Left colon (tissue), 2 donors: ENCODE data around the gene DENND1C. TPM values are rescaled to one million over a fixed set of nuclear protein-coding genes. Genes with fewer than 3 reads are reported as not detected.

Experiments used
- total RNA-seq, 2 donors: library from RNA; stranded (reverse); fragmentation: NEBNext Ultra II Directional; extraction: Animal tissue kit (Norgen Biotek cat#: 25700); gene quantifications; one replicate each; pipeline ENCODE4 v1.2.1, GENCODE V29; 2021
- donor health status: DM: no; HTN: no; CAD: no.
- donor health status: DM: yes; HTN: yes; CAD: no.

Gene DENND1C
- total RNA-seq, 2 donors from 2014 or later, result 2.8 TPM

Other genes with a start within 250 kb of the DENND1C start
- gene MLLT1, start 201.8 kb downstream of the DENND1C start, total RNA-seq, result 10 to 100 TPM; 28.3 to 37.2 TPM
- not detected for gene ACER1, start 148.2 kb downstream of the DENND1C start, total RNA-seq
- gene CLPP, start 120.3 kb downstream of the DENND1C start, total RNA-seq, result 10 to 100 TPM; 65.1 to 71.1 TPM
- gene ALKBH7, start 109.0 kb downstream of the DENND1C start, total RNA-seq, result 100 to 1,000 TPM; 134 to 154 TPM
- gene PSPN, start 105.9 kb downstream of the DENND1C start, total RNA-seq, result 1 to 10 TPM; 2.5 to 3.8 TPM
- gene GTF2F1, start 88.6 kb downstream of the DENND1C start, total RNA-seq, result 10 to 100 TPM; 52.7 to 58.9 TPM
- 100 to 1,000 TPM; 191 to 214 TPM for gene KHSRP, start 57.0 kb downstream of the DENND1C start, total RNA-seq
- gene SLC25A41, start 48.0 kb downstream of the DENND1C start, total RNA-seq, result under 1 TPM; 0.47 to 0.85 TPM
- gene SLC25A23, start 22.0 kb downstream of the DENND1C start, total RNA-seq, result 100 to 1,000 TPM; 126 to 163 TPM
- 100 to 1,000 TPM; 106 to 148 TPM for gene CRB3, start 17.5 kb downstream of the DENND1C start, total RNA-seq
- gene TUBB4A, start 20.5 kb upstream of the DENND1C start, total RNA-seq, result 1 to 10 TPM; 1.1 to 1.7 TPM
- 1 to 10 TPM; 1.6 to 2.7 TPM for gene TNFSF9, start 49.2 kb upstream of the DENND1C start, total RNA-seq
- gene CD70, start 109.4 kb upstream of the DENND1C start, total RNA-seq, result under 1 TPM in 1 of 2 donors, not detected in 1; 0.64 TPM
- under 1 TPM; 0.34 to 0.73 TPM for gene TNFSF14, start 188.4 kb upstream of the DENND1C start, total RNA-seq
- 100 to 1,000 TPM in 1 of 2 donors, 10 to 100 TPM in 1; 49.0 to 162 TPM for gene C3, start 238.9 kb upstream of the DENND1C start, total RNA-seq